B cell (primary cell): Measurements from ENCODE around the gene CFAP65.

Experiments used
- CTCF ChIP-seq: fragments of 200-600 bp; IDR thresholded peaks from one replicate; pipeline ENCODE4 v1.8.0; 2022; ENCODE audit warnings: antibody characterized with exemption, mild to moderate bottlenecking
- EZH2 ChIP-seq: IDR thresholded peaks from 2 replicates; pipeline ENCODE4 v1.6.1; 2012; ENCODE audit warnings: borderline replicate concordance, low read depth, mild to moderate bottlenecking, moderate library complexity, low read length; ENCODE audit not compliant: insufficient read depth, poor library complexity, severe bottlenecking

- peak; percentile 87 for TF ChIP-seq CTCF
- no peak for TF ChIP-seq EZH2
These were observed 61.2 kb downstream of the CFAP65 start for GRCh38 chr2:218979846-218980734.
